HG03354 (cell line): ENCODE data around the gene DOP1A.

Experiments
- ATAC-seq: cut with Tn5 transposase; IDR thresholded peaks from one replicate; pipeline ENCODE4 v1.9.1; 2021; ENCODE audit warnings: mild to moderate bottlenecking; ENCODE audit not compliant: unreplicated experiment, poor library complexity, severe bottlenecking

DOP1A gene

GRCh38 chr6:83067448-83068439 lies at the start of gene DOP1A:
DOP1A (plus strand) TSS chr6:83067671; CDS start chr6:83096978, 29,307 bp downstream.
- peak; percentile 86 for ATAC-seq

- ATAC-seq: no peak
Measured at GRCh38 chr6:83019741-83020140, 47.7 kb upstream of the DOP1A start.

- ATAC-seq: no peak
Measured at GRCh38 chr6:83031689-83032088, 35.8 kb upstream of the DOP1A start.

- ATAC-seq: no peak
Measured at GRCh38 chr6:83038246-83038645, 29.2 kb upstream of the DOP1A start.

GRCh38 chr6:83042467-83043053 lies 24.9 kb upstream of the DOP1A start:
- no peak for ATAC-seq

GRCh38 chr6:83044091-83044768 lies 23.2 kb upstream of the DOP1A start:
- ATAC-seq: no peak

GRCh38 chr6:83047065-83047754 lies 20.3 kb upstream of the DOP1A start:
- no peak for ATAC-seq

- ATAC-seq: no peak
Measured at GRCh38 chr6:83051377-83052172, 15.9 kb upstream of the DOP1A start.

GRCh38 chr6:83053678-83054077 lies 13.8 kb upstream of the DOP1A start:
- no peak for ATAC-seq

- ATAC-seq: peak; percentile 67
Measured at GRCh38 chr6:83055366-83055964, 12.0 kb upstream of the DOP1A start.

GRCh38 chr6:83057705-83058321 lies 9.7 kb upstream of the DOP1A start:
- ATAC-seq: peak; percentile 90

- ATAC-seq: no peak
Measured at GRCh38 chr6:83061190-83061589, 6.3 kb upstream of the DOP1A start.

GRCh38 chr6:83062225-83062624 lies 5.2 kb upstream of the DOP1A start:
- ATAC-seq: no peak

- peak; percentile 69 for ATAC-seq
Measured at GRCh38 chr6:83065511-83066192, 1.8 kb upstream of the DOP1A start, which contains the start of gene UBE3D. UBE3D (minus strand) TSS chr6:83065841; CDS start chr6:83065718, 123 bp downstream.

GRCh38 chr6:83068616-83069015 lies 1.1 kb downstream of the DOP1A start:
- ATAC-seq: no peak

GRCh38 chr6:83069633-83070032 lies 2.2 kb downstream of the DOP1A start:
- ATAC-seq: no peak

- ATAC-seq: peak; percentile 58
Measured at GRCh38 chr6:83071023-83071422, 3.6 kb downstream of the DOP1A start.

GRCh38 chr6:83071707-83072106 lies 4.2 kb downstream of the DOP1A start:
- ATAC-seq: no peak
